Measurements from ENCODE around the gene STYK1. TPM values are rescaled to one million over a fixed set of nuclear protein-coding genes. Genes with fewer than 3 reads are reported as not detected.
A peak's percentile ranks its signal among the peaks of the same experiment; 100 is the strongest.
"Not testable (repeated sequence)": the region's sequence is repeated elsewhere in the genome, so short reads cannot be mapped to it uniquely, and the experiment has no call there.

STYK1 gene
- total RNA-seq, 1 experiment from 2014 or later: 5.9 TPM

DNA sequence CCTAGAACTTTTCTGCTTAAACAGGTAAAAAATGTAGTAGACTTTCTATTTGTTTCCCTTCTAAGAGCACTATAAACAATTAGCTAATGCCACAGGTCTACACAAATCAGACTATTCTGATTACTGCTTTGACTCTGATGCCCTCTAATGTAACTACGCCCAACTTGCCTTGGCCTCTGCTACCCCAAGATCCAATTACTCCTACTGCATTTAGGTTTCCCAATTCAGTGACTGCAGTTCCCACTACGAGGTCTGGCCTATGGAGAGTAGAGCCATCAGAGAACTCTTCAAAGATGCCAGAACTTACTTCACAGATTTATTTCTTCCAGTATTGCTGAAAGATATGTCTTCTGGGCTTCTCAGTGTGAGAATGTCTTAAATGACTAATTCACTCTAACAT, 15.3 kb upstream of the STYK1 start:
- no peak for DNase-seq (ENCODE audit: low read depth)

DNA sequence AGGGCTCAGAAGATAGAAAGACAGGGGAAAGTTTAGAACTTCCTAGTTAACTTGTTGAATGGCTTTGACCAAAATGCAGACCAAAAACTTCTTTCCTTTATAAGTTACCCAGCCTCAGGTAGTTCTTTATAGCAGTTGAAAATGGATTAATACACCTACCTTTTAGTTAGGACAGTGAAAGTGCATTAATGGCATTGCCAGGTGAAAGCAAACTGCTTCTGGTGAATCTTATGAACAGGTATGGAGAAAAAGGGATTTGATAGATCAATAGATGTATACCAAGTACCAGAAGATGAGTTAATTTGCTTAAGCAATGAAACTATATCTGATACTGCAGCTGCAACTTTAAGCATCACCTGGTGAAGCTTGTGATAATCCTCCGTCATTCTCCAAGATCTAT, 14.2 kb upstream of the STYK1 start:
- no peak for DNase-seq (ENCODE audit: low read depth)

DNA sequence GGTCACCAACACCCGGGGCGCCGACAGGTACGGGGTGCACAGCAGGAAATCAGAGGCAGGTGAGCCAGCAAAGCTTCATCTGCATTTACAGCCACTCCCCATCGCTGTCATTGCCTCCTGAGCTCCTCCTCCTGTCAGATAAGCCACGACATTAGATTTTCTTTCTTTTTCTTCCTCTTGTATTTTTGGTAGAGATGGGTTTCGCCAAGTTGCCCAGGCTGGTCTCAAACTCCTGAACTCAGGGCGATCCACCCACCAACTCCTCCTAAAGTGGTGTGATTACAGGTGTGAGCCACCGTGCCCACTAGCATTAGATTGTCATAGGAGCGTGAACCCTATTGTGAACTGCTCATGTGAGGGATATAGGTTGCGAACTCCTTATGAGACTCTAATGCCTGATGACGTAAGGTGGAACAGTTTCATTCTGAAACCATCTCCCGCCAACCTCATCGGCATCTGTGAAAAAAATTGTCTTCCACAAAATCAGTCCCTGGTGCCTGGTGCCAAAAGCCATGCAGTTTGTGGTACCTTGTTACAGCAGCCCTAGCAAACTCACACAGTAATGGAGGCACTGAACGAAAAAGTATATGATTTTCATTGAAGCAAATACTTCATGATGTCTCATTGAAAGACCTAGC, 1.5 kb downstream of the STYK1 start:
- DNase-seq (ENCODE audit: low read depth): no peak

DNA sequence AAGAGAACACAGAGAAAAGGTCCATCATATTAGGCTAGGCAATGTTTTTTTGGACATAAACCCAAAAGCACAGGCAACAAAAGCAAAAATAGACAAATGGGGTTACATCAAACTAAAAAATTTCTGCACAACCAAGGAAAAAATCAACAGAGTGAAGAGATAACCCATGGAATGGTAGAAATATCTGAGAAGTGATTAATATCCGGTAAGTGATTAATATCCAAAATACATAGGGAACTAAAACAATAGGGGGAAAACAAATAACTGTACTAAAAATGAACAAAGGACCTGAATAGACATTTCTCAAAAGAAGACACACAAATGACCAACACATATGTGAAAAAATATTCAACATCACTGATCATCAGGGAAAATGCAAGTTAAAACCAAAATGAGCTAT, 4.3 kb downstream of the STYK1 start:
- no peak for DNase-seq (ENCODE audit: low read depth)

DNA sequence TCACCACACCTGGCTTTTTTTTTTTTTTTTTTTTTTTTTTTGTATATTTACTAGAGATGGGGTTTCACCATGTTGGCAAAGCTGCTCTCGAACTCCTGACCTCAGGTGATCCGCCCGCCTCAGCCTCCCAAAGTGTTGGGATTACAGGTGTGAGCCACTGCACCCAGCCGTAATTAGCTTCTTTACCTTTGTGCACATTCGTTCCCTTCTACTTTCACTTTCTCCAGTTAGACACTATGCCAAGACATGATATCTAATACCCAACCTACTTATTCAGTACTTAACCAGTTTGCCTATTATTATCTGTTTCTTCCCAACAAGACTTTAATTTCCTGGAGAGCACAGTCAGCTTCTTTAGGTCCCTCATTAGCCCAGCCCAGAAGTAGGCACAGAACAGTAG, 5.3 kb downstream of the STYK1 start:
- DNase-seq (ENCODE audit: low read depth): no peak

DNA sequence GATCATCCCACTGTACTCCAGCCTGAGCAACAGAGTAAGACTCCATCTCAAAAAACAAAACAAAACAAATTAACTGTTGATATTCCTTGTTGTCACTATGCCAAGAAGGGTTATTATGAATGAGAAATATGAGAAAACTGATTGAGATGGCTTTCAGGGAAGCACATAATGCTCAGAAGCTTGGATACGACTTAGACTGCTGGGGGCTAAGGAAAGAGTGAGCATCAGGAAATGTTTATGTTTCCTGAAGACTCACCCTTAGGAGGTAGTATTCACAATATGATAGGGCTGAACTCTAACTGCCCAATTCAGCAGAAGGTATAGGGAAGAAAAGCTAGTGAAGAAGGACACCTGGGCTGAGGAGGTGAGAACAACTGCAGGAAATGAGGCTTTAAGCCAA, 6.3 kb downstream of the STYK1 start:
- no peak for DNase-seq (ENCODE audit: low read depth)

DNA sequence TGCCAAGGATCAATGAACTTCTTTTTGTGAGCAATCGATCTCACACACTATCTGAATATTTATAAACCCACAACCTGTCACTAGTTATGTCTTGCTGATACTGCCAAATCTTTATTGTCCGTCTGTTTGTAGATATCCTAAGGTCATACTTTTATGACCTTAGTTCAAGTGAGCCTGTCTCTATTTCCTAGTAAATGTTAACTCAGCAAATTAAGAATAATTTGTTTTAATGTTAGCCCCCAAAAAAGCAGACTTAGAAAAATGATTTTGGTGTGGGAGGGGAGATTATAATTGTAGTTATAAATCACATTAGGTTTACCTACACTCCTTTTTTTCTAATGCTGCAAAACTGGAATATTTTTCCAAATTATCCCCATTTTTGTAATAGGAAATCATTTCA, 9.4 kb downstream of the STYK1 start:
- DNase-seq (ENCODE audit: low read depth): no peak

DNA sequence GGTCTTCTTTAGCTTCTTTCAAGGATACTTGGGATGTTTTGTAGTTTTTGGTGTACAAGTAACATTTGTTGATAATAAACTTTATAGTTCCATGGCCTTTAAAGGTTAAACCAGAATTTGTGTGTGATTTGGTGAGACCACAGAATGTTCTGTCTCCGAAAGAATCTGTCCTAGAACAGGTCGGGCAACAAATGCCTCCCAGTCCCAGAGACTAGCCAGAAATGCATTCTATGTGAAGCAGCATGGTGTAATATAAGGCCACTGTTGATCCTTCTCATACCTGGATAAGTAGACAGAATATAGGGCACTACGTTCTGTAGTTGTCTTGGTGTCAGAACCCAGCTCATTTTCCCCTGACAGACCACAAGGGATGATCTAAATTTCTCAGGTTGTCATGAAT, 10.0 kb downstream of the STYK1 start:
- no peak for DNase-seq (ENCODE audit: low read depth)

DNA sequence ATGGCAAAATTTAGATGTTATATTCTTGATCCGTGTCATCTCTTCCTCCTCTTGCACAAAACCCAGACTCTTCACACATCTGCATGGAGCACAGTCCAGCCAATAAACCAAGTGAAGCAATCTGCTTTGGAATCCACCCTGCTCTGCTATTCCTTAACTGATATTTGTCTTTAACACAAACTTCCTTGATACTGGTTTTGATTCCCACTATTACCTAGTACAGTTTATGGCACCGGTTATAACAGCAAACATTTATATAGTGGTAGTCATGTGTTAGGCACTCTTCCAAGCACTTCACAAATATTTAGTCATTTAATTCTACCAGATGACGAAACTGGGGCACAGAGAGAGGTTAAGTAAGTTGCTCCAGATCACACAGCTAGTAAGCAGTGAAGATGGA, 12.5 kb downstream of the STYK1 start:
- DNase-seq (ENCODE audit: low read depth): peak; percentile 48

DNA sequence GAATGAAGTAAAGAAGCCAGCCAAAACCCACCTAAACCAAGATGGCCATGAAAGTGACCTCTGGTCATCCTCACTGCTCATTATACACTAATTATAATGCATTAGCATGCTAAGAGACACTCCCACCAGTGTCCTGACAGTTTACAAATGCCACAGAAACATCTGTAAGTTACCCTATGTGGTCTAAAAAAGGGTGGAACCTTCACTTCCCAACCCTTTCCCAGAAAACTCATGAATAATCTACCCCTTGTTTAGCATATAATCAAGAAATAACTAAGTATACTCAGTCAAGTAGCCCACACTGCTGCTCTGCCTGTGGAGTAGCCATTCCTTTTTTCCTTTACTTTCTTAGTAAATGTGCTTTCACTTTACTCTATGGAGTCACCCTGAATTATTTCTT, 19.8 kb downstream of the STYK1 start:
- DNase-seq (ENCODE audit: low read depth): no peak

DNA sequence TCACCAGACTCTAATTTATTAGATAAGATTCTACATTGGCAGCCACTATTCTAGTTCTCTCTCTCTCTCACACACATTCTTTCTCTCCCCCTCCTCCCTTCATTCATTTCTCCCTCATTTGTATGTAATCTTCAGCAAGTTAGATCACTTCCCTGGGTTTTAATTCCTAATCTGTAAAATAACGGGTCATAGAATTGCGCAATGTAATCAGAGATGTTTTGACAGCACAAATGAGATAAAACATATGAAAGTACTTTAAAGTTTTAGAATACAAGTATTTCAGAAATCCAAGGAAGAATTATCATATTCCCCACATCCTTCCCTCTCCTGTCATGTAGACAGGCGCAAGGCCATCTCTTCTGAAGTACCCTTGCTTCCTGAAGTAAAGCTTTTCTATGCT, 21.7 kb downstream of the STYK1 start:
- DNase-seq (ENCODE audit: low read depth): no peak

DNA sequence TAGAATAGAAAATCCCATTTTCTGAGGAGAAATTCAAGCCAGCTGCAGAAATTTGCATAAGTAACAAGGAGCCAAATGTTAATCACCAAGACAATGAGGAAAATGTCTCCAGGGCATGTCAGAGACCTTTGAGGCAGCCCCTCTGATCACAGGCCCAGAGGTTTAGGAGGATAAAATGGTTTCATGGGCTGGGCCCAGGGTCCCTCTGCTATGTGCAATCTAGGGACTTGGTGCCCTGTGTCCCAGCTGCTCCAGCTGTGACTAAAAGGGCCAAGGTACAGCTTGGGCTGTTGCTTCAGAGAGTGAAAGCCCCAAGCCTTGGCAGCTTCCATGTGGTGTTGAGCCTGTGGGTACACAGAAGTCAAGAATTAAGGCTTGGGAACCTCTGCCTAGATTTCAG, 27.3 kb downstream of the STYK1 start:
- DNase-seq (ENCODE audit: low read depth): not testable (repeated sequence)

DNA sequence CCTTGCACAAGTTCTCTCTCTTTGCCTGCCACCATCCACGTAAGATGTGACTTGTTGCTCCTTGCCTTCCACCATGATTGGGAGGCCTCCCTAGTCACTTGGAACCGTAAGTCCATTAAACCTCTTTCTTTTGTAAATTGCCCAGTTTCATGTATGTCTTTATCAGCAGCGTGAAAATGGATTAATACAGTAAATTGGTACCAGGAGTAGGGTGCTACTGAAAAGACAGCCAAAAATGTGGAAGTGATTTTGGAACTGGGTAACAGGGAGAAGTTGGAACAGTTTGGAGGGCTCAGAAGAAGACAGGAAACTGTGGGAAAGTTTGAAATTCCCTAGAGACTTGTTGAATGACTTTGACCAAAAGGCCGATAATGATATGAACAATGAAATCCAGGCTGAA, 27.9 kb downstream of the STYK1 start:
- no peak for DNase-seq (ENCODE audit: low read depth)

DNA sequence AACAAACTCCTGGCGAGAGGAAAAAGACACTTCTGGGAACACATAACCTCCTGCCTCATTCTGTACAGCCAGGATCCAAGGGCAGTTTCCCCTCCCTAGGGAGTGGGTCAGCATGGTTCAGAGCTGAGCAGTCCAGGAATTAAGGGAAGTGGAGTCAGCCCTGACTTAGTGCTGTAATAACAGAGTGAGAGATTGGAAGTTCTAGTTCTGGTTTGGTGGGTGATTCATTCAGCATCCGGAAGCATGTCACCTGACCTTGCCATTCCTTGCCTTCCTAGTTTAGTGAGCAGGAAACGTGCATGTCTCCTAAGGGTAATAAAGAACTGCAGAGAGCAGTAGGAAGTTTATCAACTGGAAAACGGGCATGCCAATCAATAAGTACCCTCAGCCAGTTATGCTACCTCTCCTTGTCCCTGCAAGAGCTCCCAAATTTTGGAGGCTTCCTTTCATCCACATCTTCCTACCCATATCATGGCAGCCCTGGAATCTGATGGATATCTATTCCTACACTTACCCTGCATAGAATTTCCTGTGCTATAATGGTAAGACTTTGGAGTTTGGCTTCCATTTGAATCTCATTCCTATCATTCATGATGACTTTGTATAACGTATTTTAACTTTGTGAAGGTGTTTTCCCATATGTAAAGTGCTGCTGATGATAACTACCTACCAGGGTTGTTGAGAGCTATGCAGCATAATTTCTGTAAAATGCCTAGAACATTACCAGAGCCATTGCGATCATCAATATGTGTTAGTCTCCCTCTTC, 31.9 kb downstream of the STYK1 start:
- peak; percentile 78 for DNase-seq (ENCODE audit: low read depth)

DNA sequence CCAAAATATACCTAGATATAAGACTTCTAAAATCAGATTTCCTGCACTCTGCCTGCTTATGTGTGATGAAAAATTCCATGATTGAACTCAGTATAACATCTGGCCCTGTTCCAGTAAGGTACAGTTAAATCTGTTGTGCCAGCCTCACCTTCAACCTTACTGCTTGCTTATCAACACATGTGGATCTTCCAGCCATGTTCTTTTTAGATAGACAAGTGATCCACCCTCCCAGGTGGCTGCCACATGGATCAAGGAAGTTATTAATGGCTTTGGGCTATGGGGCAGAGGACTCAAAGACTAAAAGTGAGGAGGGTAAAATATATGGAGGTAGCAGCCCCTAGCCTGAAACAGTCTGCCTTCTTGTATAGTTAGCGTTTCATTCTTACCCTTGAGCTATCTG, 35.1 kb downstream of the STYK1 start:
- no peak for DNase-seq (ENCODE audit: low read depth)

DNA sequence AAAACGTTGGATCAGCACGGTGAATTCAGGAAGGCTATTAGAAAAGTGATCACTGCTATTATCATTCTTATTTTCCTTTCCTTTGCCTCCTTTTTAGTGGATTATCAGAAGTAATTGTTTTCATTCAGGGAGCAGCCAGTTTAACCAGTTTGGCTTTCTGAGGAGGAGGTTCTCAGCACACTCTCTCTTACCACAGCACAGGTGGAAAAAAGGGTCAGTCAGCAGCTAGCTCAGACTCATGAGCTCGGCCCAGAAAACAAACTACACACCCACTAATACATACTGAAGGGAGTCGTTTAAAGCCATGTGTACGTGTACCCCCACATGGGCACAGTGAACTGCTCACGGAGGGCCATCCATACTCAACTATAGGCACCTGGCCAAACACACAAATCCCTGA, 37.2 kb downstream of the STYK1 start:
- DNase-seq (ENCODE audit: low read depth): no peak

DNA sequence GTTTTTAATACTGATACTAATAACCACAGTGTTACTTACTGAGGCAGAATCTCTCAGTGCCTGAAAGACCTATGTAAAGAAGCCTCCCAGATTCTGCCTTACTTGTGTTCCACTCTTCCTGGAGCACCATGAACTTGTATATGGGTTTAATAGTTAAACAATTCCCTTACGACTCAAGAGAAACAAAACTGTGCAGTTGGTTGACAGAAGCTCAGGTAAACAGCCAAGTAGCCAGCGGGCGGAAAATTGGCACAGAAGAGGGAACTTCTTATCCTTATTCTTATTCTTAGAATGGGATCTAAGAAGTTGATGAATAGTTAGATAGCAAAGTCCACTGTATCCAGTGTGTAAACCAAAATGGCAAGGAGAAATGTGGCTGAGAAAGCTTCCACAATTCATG, 37.7 kb downstream of the STYK1 start:
- no peak for DNase-seq (ENCODE audit: low read depth)

DNA sequence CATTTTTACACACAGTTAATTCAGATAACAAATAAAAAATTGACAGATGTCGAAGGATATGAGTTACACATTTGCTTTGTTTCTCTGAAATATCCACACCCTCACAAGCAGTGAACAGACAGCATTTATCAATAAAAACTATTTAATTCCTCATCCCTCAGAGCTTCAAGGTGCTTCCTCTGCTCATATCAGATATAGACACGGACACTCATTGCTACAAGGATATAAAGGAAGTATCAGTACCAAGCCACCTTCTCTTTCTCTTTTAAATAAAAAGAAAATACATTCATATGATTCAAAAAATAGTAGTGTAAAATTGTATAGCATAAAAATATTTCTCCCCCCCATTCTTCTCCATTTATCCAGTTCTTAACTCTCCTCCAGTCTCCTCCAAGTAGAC, 38.5 kb downstream of the STYK1 start:
- DNase-seq (ENCODE audit: low read depth): no peak

DNA sequence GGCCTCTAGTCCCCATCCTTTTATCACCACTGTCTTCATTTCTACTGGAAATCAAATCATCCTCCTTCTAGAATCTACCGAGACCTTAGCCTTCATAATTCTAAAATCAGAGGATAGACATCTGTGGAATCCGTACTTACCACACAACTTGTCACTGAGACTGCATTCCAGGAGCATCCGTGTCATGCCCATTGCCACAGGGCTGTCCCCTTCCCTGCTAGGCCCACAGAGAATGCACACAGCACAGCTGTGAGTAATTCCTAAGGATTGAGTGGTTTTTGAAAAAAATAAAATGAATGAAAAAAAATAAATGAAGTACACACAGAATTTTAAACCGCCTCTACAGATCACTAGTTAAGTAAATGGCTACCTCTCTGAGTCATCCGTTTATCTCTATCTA, 39.4 kb downstream of the STYK1 start:
- peak; percentile 93 for DNase-seq (ENCODE audit: low read depth)

DNA sequence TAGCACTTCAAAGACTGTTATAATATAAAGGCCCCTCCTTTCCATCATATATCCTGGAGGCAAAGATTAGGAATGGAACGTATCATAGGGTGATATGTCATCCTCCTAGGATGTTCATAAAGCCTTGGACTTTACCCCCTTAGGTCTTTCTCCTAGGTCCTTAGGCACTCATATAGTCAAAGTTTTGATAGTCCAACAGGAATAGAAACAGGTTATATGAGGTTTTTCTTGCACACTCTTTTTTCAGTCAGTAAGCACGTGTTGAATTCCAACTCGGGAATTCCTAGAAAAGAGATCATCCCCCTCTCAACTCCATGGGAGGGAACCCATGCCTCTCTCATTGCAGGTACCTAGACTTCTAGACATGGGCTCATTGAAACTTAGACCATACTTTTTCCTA, 40.3 kb downstream of the STYK1 start:
- no peak for DNase-seq (ENCODE audit: low read depth)

DNA sequence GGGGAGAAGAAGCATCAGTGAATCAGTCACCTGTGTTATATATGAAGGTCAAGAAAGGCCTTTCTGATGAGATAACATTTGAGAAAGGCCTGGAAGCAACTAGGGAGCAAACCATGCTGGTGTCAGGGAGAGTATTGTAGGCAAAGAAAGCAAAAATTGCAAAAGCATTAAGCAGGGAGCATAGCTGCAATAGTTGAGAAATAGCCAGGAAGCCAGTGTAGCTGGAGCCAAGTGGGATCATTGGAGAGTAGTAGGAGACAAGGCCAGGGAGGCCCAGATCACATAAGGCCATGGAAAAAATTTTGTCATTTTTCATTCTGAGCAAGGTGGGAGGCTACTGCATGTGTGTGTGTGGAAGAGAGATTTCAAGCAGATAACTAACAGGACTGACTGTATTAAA, 41.6 kb downstream of the STYK1 start:
- DNase-seq (ENCODE audit: low read depth): no peak

DNA sequence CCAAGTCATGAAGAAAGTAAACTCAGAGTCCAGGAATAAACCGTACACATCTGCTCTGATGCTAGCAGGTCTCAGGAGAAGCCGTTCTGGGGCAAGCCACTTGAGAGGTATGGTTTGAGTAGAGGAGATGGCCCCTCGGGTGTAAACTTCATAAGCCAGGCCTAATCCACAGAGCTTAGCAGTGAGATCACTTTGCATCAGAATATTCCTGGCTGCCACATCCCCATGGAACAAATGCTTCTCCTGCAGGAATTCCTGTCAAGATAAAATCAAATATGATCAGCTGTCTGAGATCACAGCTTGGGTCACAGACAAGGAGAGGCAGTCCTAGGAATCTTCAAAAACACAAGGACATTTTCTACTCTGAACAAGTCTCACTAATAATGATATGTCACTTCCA, 49.2 kb downstream of the STYK1 start:
- no peak for DNase-seq (ENCODE audit: low read depth)

DNA sequence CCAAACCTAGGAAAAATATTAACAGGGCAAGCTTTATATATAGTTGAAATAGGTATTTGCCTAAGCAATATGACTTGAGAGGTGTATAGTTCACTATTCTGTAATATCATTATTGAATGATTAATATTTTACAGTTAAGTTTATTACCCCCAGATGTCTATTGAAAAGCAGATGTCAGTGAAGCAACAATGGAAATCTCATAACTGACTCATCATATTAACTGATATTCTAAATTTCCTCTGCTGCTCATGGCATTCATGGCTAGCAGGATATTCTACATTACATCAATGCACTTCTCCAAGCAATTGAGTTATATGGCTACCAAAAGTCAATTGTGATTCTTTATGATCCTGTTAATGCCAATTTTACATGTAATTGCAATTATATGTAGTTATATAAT, 50.7 kb downstream of the STYK1 start:
- no peak for DNase-seq (ENCODE audit: low read depth)

DNA sequence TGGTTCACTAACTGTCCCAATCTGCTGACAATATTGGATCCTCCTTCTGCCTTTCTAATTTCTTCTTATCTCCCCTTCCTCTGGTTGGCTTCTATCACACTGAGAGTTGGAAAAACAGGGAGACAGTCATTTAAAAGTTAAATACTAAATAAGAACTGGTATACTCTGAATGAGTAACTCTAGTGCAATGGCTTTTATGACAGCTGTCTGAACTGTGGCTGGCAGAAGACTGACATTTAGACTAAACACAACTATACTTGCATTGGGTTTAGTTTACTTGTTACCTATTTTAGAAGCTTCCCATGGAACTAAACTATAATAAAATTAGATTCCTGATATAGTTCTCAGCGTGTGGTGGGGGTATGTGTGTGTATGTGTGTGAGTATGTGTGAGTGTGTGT, 52.6 kb downstream of the STYK1 start:
- DNase-seq (ENCODE audit: low read depth): no peak

All from M059J (cell line).